SW 1271 (cell line): ENCODE measurements around the gene SORBS1.

ENCODE experiments used
- DNase-seq, 2 experiments: peaks; one replicate each; lab custom pipeline; 2025; lab: John Stamatoyannopoulos, UW

The SORBS1 gene

GRCh38 chr10:95435548-95436279 lies 125.5 kb downstream of the SORBS1 start:
- DNase-seq, result no peak

- DNase-seq, result no peak
Observed at GRCh38 chr10:95434583-95434982, 126.6 kb downstream of the SORBS1 start.

- no peak for DNase-seq
Observed at GRCh38 chr10:95431900-95432342, 129.2 kb downstream of the SORBS1 start.

GRCh38 chr10:95430231-95430951 lies 130.8 kb downstream of the SORBS1 start:
- DNase-seq, result peak in 1 of 2 experiments; percentile 42

- DNase-seq, result no peak
Observed at GRCh38 chr10:95429639-95430038, 131.5 kb downstream of the SORBS1 start.

- no peak for DNase-seq
Observed at GRCh38 chr10:95428701-95429100, 132.5 kb downstream of the SORBS1 start.

- no peak for DNase-seq
Observed at GRCh38 chr10:95426482-95426881, 134.7 kb downstream of the SORBS1 start.

- no peak for DNase-seq
Observed at GRCh38 chr10:95425592-95426465, 135.3 kb downstream of the SORBS1 start.

- no peak for DNase-seq
Observed at GRCh38 chr10:95423164-95424005, 137.8 kb downstream of the SORBS1 start.

- no peak for DNase-seq
Observed at GRCh38 chr10:95422233-95422632, 138.9 kb downstream of the SORBS1 start.

- DNase-seq, result no peak
Observed at GRCh38 chr10:95421782-95422181, 139.4 kb downstream of the SORBS1 start.

- DNase-seq, result no peak
Observed at GRCh38 chr10:95419399-95419798, 141.8 kb downstream of the SORBS1 start.

GRCh38 chr10:95416973-95417372 lies 144.2 kb downstream of the SORBS1 start:
- DNase-seq, result no peak

GRCh38 chr10:95416270-95416669 lies 144.9 kb downstream of the SORBS1 start:
- DNase-seq, result no peak

- DNase-seq, result no peak
Observed at GRCh38 chr10:95415621-95416031, 145.5 kb downstream of the SORBS1 start.

GRCh38 chr10:95414844-95415485 lies 146.2 kb downstream of the SORBS1 start:
- no peak for DNase-seq

GRCh38 chr10:95414016-95414830 lies 146.9 kb downstream of the SORBS1 start:
- DNase-seq, result no peak

- no peak for DNase-seq
Observed at GRCh38 chr10:95413588-95413987, 147.6 kb downstream of the SORBS1 start.

- no peak for DNase-seq
Observed at GRCh38 chr10:95411635-95412034, 149.5 kb downstream of the SORBS1 start.
